ENCODE measurements around the gene CPEB4.
A peak's percentile ranks its signal among the peaks of the same experiment; 100 is the strongest.

CPEB4 gene

GRCh38 chr5:173950829-173951228, 62.7 kb downstream of the CPEB4 start:
- DNase-seq, result no peak

GRCh38 chr5:173953528-173954090, 65.5 kb downstream of the CPEB4 start:
- DNase-seq, result no peak

GRCh38 chr5:173954671-173955521, 66.7 kb downstream of the CPEB4 start:
- peak; percentile 18 for DNase-seq

GRCh38 chr5:173960986-173961385, 72.8 kb downstream of the CPEB4 start:
- no peak for DNase-seq

GRCh38 chr5:173961418-173961817, 73.3 kb downstream of the CPEB4 start:
- no peak for DNase-seq

- no peak for DNase-seq
Observed at GRCh38 chr5:173962436-173962972, 74.4 kb downstream of the CPEB4 start.

- peak; percentile 61 for DNase-seq
Observed at GRCh38 chr5:173963182-173963838, 75.2 kb downstream of the CPEB4 start.

GRCh38 chr5:173963867-173964441, 75.8 kb downstream of the CPEB4 start:
- no peak for DNase-seq

- no peak for DNase-seq
Observed at GRCh38 chr5:173964506-173964905, 76.4 kb downstream of the CPEB4 start.

- DNase-seq, result no peak
Observed at GRCh38 chr5:173967241-173967640, 79.1 kb downstream of the CPEB4 start.

- no peak for DNase-seq
Observed at GRCh38 chr5:173968154-173968797, 80.1 kb downstream of the CPEB4 start.

GRCh38 chr5:173969167-173970049, 81.3 kb downstream of the CPEB4 start:
- DNase-seq, result peak; percentile 20

- no peak for DNase-seq
Observed at GRCh38 chr5:173970878-173971650, 82.9 kb downstream of the CPEB4 start.

GRCh38 chr5:173971681-173972345, 83.7 kb downstream of the CPEB4 start:
- DNase-seq, result no peak

GRCh38 chr5:173972607-173972924, 84.4 kb downstream of the CPEB4 start:
- no peak for DNase-seq

GRCh38 chr5:173972925-173973615, 84.9 kb downstream of the CPEB4 start:
- peak; percentile 80 for DNase-seq

GRCh38 chr5:173973616-173973969, 85.4 kb downstream of the CPEB4 start:
- DNase-seq, result no peak

- DNase-seq, result no peak
Observed at GRCh38 chr5:173974688-173975239, 86.6 kb downstream of the CPEB4 start.

GRCh38 chr5:173981185-173981761, 93.1 kb downstream of the CPEB4 start:
- DNase-seq, result no peak

Data from fibroblast of skin of scalp (primary cell).